Fibroblast of the aortic adventitia (primary cell): ENCODE data around the gene GALNT13. TPM values are rescaled to one million over a fixed set of nuclear protein-coding genes. Genes with fewer than 3 reads are reported as not detected.

Experiments
- DNase-seq: peaks from one replicate; pipeline ENCODE4 v3.0.0-alpha.2; 2010; ENCODE audit warnings: low read depth
- H3K4me3 ChIP-seq: 2 replicates; pipeline ENCODE4 v1.5.1; 2011; ENCODE audit warnings: low read depth, mild to moderate bottlenecking, control low read depth, low read length, moderate library complexity
- CTCF ChIP-seq: IDR thresholded peaks from 2 replicates; pipeline ENCODE4 v1.5.1; 2011; ENCODE audit warnings: mild to moderate bottlenecking, low read length, control low read depth, inconsistent platforms; ENCODE audit not compliant: insufficient read depth
- total RNA-seq: library from RNA; depleted of rRNA; stranded (reverse); fragments of >200 nt; gene quantifications from 2 replicates; pipeline ENCODE4 v1.2.3, GENCODE V29; 2012; ENCODE audit warnings: low replicate concordance

Gene GALNT13
- total RNA-seq, 1 donor, result 0.45 TPM

DNA sequence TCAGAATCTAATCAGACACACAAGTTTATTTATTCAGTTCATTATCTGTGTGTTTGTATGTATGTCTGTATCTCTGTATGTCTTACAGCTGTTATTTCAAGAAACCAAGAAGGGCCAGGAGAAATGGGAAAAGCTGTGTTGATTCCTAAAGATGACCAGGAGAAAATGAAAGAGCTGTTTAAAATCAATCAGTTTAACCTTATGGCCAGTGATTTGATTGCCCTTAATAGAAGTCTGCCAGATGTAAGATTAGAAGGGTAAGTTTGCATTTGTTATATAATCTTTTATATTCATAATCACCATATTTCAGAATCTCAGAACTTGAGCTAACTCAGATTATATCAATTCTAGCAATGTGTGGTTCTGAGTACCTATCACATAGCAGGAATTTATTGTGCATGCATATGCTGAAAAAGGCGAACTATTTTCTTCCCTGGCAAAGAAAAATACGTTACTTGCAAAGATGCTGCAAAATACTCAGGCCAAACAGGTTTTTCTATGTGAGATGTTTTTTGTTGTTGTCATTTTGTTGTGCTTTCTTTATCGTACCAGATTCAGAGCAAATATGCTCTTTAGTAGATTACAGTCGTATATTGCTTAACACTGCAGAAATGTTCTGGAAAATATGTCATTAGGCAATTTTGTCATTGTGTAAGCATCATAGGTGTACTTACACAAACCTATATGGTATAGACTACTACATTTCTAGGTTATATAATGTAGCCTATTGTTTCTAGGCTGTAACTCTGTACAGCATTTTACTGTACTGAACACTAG, 268.7 kb downstream of the GALNT13 start:
- no peak for DNase-seq
- H3K4me3 ChIP-seq, result no peak overlapping the region
- TF ChIP-seq CTCF, result no peak

GRCh38 chr2:154142480-154142879, 270.8 kb downstream of the GALNT13 start:
- no peak for TF ChIP-seq CTCF
- no peak for DNase-seq
- H3K4me3 ChIP-seq, result no peak overlapping the region

DNA sequence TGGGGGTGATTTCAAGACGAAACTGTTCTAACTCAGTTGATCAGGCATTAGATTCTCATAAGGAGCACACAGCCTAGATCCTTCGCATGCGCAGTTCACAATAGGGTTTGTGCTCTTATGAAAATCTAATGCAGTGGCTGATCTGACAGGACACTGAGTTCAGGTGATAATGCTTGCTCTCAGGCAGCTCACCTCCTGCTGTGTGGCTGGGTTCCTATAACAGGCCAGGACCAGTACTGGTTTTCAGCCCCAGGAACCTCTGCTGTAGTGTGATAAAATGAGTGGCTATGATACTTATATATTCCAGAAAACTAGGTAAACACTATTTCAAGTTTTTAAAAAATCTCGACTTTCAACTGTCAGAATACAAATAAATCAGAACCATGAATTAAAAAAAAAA, 271.4 kb downstream of the GALNT13 start:
- no peak for TF ChIP-seq CTCF
- no peak overlapping the region for H3K4me3 ChIP-seq
- no peak for DNase-seq

DNA sequence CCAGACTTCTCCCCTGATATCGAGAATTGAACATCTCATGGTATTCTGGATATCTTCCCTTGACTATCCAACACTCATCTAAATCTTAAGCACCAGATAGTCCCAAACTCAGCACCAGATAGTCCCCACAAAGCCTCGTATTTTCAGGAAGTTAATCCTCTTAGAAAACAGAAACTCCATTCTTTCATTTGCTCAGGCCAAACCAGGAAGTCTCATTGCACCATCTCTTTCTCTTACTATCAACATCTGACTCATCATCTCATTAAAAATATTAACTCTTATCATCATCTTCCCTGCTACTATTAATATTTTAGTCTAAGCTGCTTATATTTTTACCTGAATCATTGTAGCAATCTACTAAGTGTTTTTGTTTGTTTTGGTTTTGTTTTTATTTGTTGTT, 286.4 kb downstream of the GALNT13 start:
- DNase-seq, result no peak
- TF ChIP-seq CTCF, result no peak
- H3K4me3 ChIP-seq, result no peak overlapping the region

- DNase-seq, result no peak
These were observed 289.6 kb downstream of the GALNT13 start for GRCh38 chr2:154161286-154161685.

GRCh38 chr2:154170400-154170799, 298.7 kb downstream of the GALNT13 start:
- DNase-seq, result no peak
- no peak for TF ChIP-seq CTCF
- H3K4me3 ChIP-seq, result no peak overlapping the region

More at GRCh38 chr2:154161286-154161685, 289.6 kb downstream of the GALNT13 start:
- H3K4me3 ChIP-seq, result no peak overlapping the region
- no peak for TF ChIP-seq CTCF

DNA sequence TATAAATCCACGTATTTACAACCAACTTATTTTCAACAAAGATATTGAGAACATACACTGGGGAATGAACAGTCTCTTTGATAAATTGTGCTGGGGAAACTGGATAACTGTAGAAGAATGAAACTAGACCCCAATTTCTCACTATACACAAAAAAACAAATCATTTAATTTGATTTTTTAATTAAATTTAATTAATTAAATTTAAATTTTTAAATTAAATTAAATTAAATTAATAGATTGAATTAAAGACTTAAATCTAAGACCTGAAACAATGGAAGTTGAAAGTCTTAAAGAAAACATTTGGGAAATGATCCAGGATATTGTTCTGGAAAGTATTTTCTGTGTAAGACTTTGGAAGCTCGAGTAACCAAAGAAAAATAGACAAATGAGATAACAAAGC, 301.4 kb downstream of the GALNT13 start:
- DNase-seq, result peak; percentile 2
- H3K4me3 ChIP-seq, result no peak overlapping the region
- TF ChIP-seq CTCF, result no peak
